ENCODE data around the gene TMEM163.

- TF ChIP-seq CTCF (IDR thresholded peaks at IDR 0.05) (no peak), POLR2AphosphoS5 (IDR thresholded peaks at IDR 0.05) (peak in 1 of 3 donors; percentile 6), EP300 (IDR thresholded peaks at IDR 0.05) (no peak), POLR2A (IDR thresholded peaks at IDR 0.05) (no peak)
Observed at GRCh38 chr2:134725876-134726275, 7.1 kb upstream of the TMEM163 start.

Data from stomach (tissue), 4 donors.